Hepatocyte (in vitro differentiated cells): ENCODE results near the gene FOSB. TPM values are rescaled to one million over a fixed set of nuclear protein-coding genes. Genes with fewer than 3 reads are reported as not detected.

Experiments used
- DNase-seq: peaks from one replicate; pipeline ENCODE4 v3.0.0-alpha.2; 2016; ENCODE audit warnings: low spot score
- H2AFZ ChIP-seq: fragments of 200-600 bp; sonication (generic); 2 replicates; pipeline ENCODE4 v1.6.0; 2016; ENCODE audit warnings: antibody characterized with exemption, mild to moderate bottlenecking
- H3K27ac ChIP-seq: fragments of 200-600 bp; sonication (generic); 2 replicates; pipeline ENCODE4 v1.5.1; 2016; ENCODE audit warnings: mild to moderate bottlenecking
- H3K27me3 ChIP-seq: fragments of 200-600 bp; sonication (generic); 2 replicates; pipeline ENCODE4 v1.6.1; 2016
- H3K36me3 ChIP-seq: fragments of 200-600 bp; sonication (generic); replicated peaks from 2 replicates; pipeline ENCODE4 v1.5.1; 2016; ENCODE audit warnings: low read depth; ENCODE audit not compliant: insufficient read depth
- H3K4me1 ChIP-seq: fragments of 200-600 bp; sonication (generic); 2 replicates; pipeline ENCODE4 v1.5.1; 2016; ENCODE audit warnings: mild to moderate bottlenecking, moderate library complexity; ENCODE audit not compliant: insufficient read depth
- H3K4me2 ChIP-seq: fragments of 200-600 bp; sonication (generic); 2 replicates; pipeline ENCODE4 v1.6.0; 2016
- H3K4me3 ChIP-seq: fragments of 200-600 bp; sonication (generic); 2 replicates; pipeline ENCODE4 v1.5.1; 2016; ENCODE audit warnings: mild to moderate bottlenecking
- H3K79me2 ChIP-seq: fragments of 200-600 bp; sonication (generic); 2 replicates; pipeline ENCODE4 v1.6.0; 2017; ENCODE audit warnings: mild to moderate bottlenecking
- H3K9me2 ChIP-seq: fragments of 200-600 bp; sonication (generic); replicated peaks from 2 replicates; pipeline ENCODE4 v1.6.0; 2017; ENCODE audit warnings: mild to moderate bottlenecking; ENCODE audit not compliant: insufficient read depth
- H3K9me3 ChIP-seq: fragments of 200-600 bp; sonication (generic); 2 replicates; pipeline ENCODE4 v1.5.1; 2016; ENCODE audit warnings: low read depth, mild to moderate bottlenecking
- H4K20me1 ChIP-seq: fragments of 200-600 bp; sonication (generic); 2 replicates; pipeline ENCODE4 v1.6.0; 2016; ENCODE audit warnings: mild to moderate bottlenecking; ENCODE audit not compliant: insufficient read depth, poor library complexity, severe bottlenecking
- CTCF ChIP-seq: fragments of 200-600 bp; sonication (generic); IDR thresholded peaks from 2 replicates; pipeline ENCODE4 v1.5.1; 2016; ENCODE audit warnings: antibody characterized with exemption, mild to moderate bottlenecking; ENCODE audit not compliant: poor library complexity
- EZH2 ChIP-seq: fragments of 200-600 bp; sonication (generic); IDR thresholded peaks from 2 replicates; pipeline ENCODE4 v1.6.1; 2016; ENCODE audit warnings: antibody characterized with exemption, mild to moderate bottlenecking, borderline replicate concordance
- EZH2phosphoT487 ChIP-seq: fragments of 200-600 bp; sonication (generic); IDR thresholded peaks from one replicate; pipeline ENCODE4 v1.6.1; 2018; ENCODE audit warnings: antibody characterized with exemption, mild to moderate bottlenecking, low read depth, moderate library complexity; ENCODE audit not compliant: unreplicated experiment, severe bottlenecking
- WGBS: methylation state at CpG from one replicate; pipeline ENCODE4 v1.1.6; 2016; ENCODE audit warnings: low lambda C conversion rate; ENCODE audit errors: missing lambda C conversion rate; 5-methylcytosine and 5-hydroxymethylcytosine counted together
- polyA plus RNA-seq: library from polyadenylated mRNA; unstranded; fragments of >200 nt; fragmentation: Nextera tagmentation; extraction: Ambion mirVana; gene quantifications from 2 replicates; pipeline ENCODE4 v1.2.1, GENCODE V29; 2016
- total RNA-seq: library from RNA; depleted of rRNA; stranded (reverse); fragments of >200 nt; gene quantifications from 2 replicates; pipeline ENCODE4 v1.2.3, GENCODE V29; 2014

The FOSB gene
- total RNA-seq (37.9 and 73.1 TPM in 2 replicates), polyA plus RNA-seq (114 and 168 TPM in 2 replicates)

GRCh38 chr19:45467456-45468158, at the start of gene FOSB:
Gene FOSB (plus strand): TSS chr19:45467996. CDS start chr19:45468587, 591 bp downstream.
- peak within 1 kb of the TSS; percentile 90 for H3K4me3 ChIP-seq
- no peaks in the 10 kb centered on the region for H3K9me3 ChIP-seq
- H3K4me2 ChIP-seq, result peak within 1 kb of the TSS; percentile 96
- TF ChIP-seq CTCF (peak; percentile 31), EZH2phosphoT487 (no peak), EZH2 (no peak)
- H3K9me2 ChIP-seq, result no peaks in the 10 kb centered on the region
- H3K36me3 ChIP-seq, result no peaks in the 10 kb centered on the region
- DNase-seq, result peak; percentile 99
- H3K79me2 ChIP-seq, result no peaks in the 10 kb centered on the region
- peak within 1 kb of the TSS; percentile 99 for H2AFZ ChIP-seq
- H3K27ac ChIP-seq, result peak within 1 kb of the TSS; percentile 91
- WGBS, result under 1% methylated on average over 52 of the region's 56 CpGs
- peaks cover 7% of the 10 kb centered on the region for H3K4me1 ChIP-seq
- H3K27me3 ChIP-seq, result peaks cover 11% of the 10 kb centered on the region
- no peaks in the 10 kb centered on the region for H4K20me1 ChIP-seq

- WGBS, result 95% methylated on average over 9 of the region's 9 CpGs
- Histone ChIP-seq H3K27ac (no peak overlapping the region), H2AFZ (no peak overlapping the region), H3K79me2 (peaks cover 10% of the 10 kb centered on the region), H3K9me3 (no peaks in the 10 kb centered on the region), H4K20me1 (no peaks in the 10 kb centered on the region), H3K9me2 (no peaks in the 10 kb centered on the region), H3K4me1 (peaks cover 7% of the 10 kb centered on the region), H3K4me3 (no peak overlapping the region), H3K36me3 (no peaks in the 10 kb centered on the region), H3K4me2 (no peak overlapping the region), H3K27me3 (no peaks in the 10 kb centered on the region)
- DNase-seq, result no peak
- TF ChIP-seq CTCF, result no peak
- no peak for TF ChIP-seq EZH2phosphoT487
- TF ChIP-seq EZH2, result no peak
Observed at GRCh38 chr19:45418802-45419201, 49.0 kb upstream of the FOSB start.

- TF ChIP-seq EZH2phosphoT487 (no peak), CTCF (no peak), EZH2 (no peak)
- Histone ChIP-seq H3K4me3 (no peak overlapping the region), H3K9me3 (no peaks in the 10 kb centered on the region), H3K79me2 (peaks cover 10% of the 10 kb centered on the region), H4K20me1 (no peaks in the 10 kb centered on the region), H2AFZ (no peak overlapping the region), H3K4me1 (peaks cover 7% of the 10 kb centered on the region), H3K36me3 (no peaks in the 10 kb centered on the region), H3K9me2 (no peaks in the 10 kb centered on the region), H3K27me3 (no peaks in the 10 kb centered on the region), H3K27ac (no peak overlapping the region), H3K4me2 (no peak overlapping the region)
- no peak for DNase-seq
- WGBS, result 85% methylated on average over 4 of the region's 4 CpGs
Observed at GRCh38 chr19:45419396-45419795, 48.4 kb upstream of the FOSB start.
